Measurements from ENCODE around the gene TSPAN32.

The TSPAN32 gene

GRCh38 chr11:2289350-2289749 is 12.5 kb upstream of the TSPAN32 start:
- DNase-seq (ENCODE audit: low spot score), result no peak

- DNase-seq (ENCODE audit: low spot score), result no peak
These were observed 12.0 kb upstream of the TSPAN32 start for GRCh38 chr11:2289859-2290258.

GRCh38 chr11:2290351-2290841 is 11.4 kb upstream of the TSPAN32 start:
- DNase-seq (ENCODE audit: low spot score), result no peak

- no peak for DNase-seq (ENCODE audit: low spot score)
These were observed 8.3 kb upstream of the TSPAN32 start for GRCh38 chr11:2293531-2293971.

- no peak for DNase-seq (ENCODE audit: low spot score)
These were observed 7.6 kb upstream of the TSPAN32 start for GRCh38 chr11:2293984-2294925.

GRCh38 chr11:2294926-2295290 is 6.9 kb upstream of the TSPAN32 start:
- no peak for DNase-seq (ENCODE audit: low spot score)

- no peak for DNase-seq (ENCODE audit: low spot score)
These were observed 5.6 kb upstream of the TSPAN32 start for GRCh38 chr11:2295971-2296912.

GRCh38 chr11:2296913-2297622 is 4.7 kb upstream of the TSPAN32 start:
- DNase-seq (ENCODE audit: low spot score), result no peak

GRCh38 chr11:2297623-2298030 is 4.2 kb upstream of the TSPAN32 start:
- no peak for DNase-seq (ENCODE audit: low spot score)

- DNase-seq (ENCODE audit: low spot score), result no peak
These were observed 3.5 kb upstream of the TSPAN32 start for GRCh38 chr11:2298131-2298794.

- DNase-seq (ENCODE audit: low spot score), result no peak
These were observed 2.7 kb upstream of the TSPAN32 start for GRCh38 chr11:2298795-2299761.

GRCh38 chr11:2299773-2300172 is 2.0 kb upstream of the TSPAN32 start:
- DNase-seq (ENCODE audit: low spot score), result no peak

GRCh38 chr11:2300290-2300935 is 1.4 kb upstream of the TSPAN32 start:
- DNase-seq (ENCODE audit: low spot score), result no peak

- DNase-seq (ENCODE audit: low spot score), result no peak
These were observed 730 bp upstream of the TSPAN32 start for GRCh38 chr11:2300936-2301630.

GRCh38 chr11:2302306-2302895 is 588 bp downstream of the TSPAN32 start:
- no peak for DNase-seq (ENCODE audit: low spot score)

- DNase-seq (ENCODE audit: low spot score), result no peak
These were observed 1.2 kb downstream of the TSPAN32 start for GRCh38 chr11:2302896-2303626.

GRCh38 chr11:2303627-2304505 is 2.1 kb downstream of the TSPAN32 start:
- no peak for DNase-seq (ENCODE audit: low spot score)

Measured in NAMALWA (cell line).